GM18867 (cell line): ENCODE data around the gene LPP.

Source experiments
- ATAC-seq: cut with Tn5 transposase; IDR thresholded peaks from one replicate; pipeline ENCODE4 v1.9.1; 2021; ENCODE audit warnings: mild to moderate bottlenecking, moderate library complexity; ENCODE audit not compliant: unreplicated experiment

LPP gene

GRCh38 chr3:188268336-188268735 is 114.4 kb downstream of the LPP start:
- no peak for ATAC-seq

- no peak for ATAC-seq
These were observed 115.1 kb downstream of the LPP start for GRCh38 chr3:188269040-188269439.

GRCh38 chr3:188270423-188270972 is 116.5 kb downstream of the LPP start:
- no peak for ATAC-seq

GRCh38 chr3:188271226-188271914 is 117.4 kb downstream of the LPP start:
- ATAC-seq, result no peak

GRCh38 chr3:188272481-188273372 is 118.8 kb downstream of the LPP start:
- ATAC-seq, result no peak

GRCh38 chr3:188274249-188274915 is 120.4 kb downstream of the LPP start:
- no peak for ATAC-seq

- ATAC-seq, result no peak
These were observed 122.4 kb downstream of the LPP start for GRCh38 chr3:188276375-188276774.

GRCh38 chr3:188278717-188279324 is 124.9 kb downstream of the LPP start:
- no peak for ATAC-seq

GRCh38 chr3:188279502-188280335 is 125.8 kb downstream of the LPP start:
- no peak for ATAC-seq

- no peak for ATAC-seq
These were observed 126.7 kb downstream of the LPP start for GRCh38 chr3:188280627-188281026.

GRCh38 chr3:188282871-188283270 is 128.9 kb downstream of the LPP start:
- ATAC-seq, result no peak

GRCh38 chr3:188283347-188283746 is 129.4 kb downstream of the LPP start:
- no peak for ATAC-seq

GRCh38 chr3:188284455-188285212 is 130.7 kb downstream of the LPP start:
- ATAC-seq, result no peak

GRCh38 chr3:188286087-188286513 is 132.1 kb downstream of the LPP start:
- no peak for ATAC-seq

GRCh38 chr3:188287339-188287738 is 133.4 kb downstream of the LPP start:
- no peak for ATAC-seq

GRCh38 chr3:188287762-188288505 is 134.0 kb downstream of the LPP start:
- no peak for ATAC-seq

- no peak for ATAC-seq
These were observed 138.3 kb downstream of the LPP start for GRCh38 chr3:188292251-188292650.

- ATAC-seq, result no peak
These were observed 138.9 kb downstream of the LPP start for GRCh38 chr3:188292827-188293226.

- no peak for ATAC-seq
These were observed 140.2 kb downstream of the LPP start for GRCh38 chr3:188294113-188294512.
